ENCODE data around the gene CASP12. TPM values are rescaled to one million over a fixed set of nuclear protein-coding genes. Genes with fewer than 3 reads are reported as not detected.

Gene CASP12
- polyA plus RNA-seq, 2 of the 4 experiments (the other 2 are of a cell fraction) = not detected

- FAIRE-seq (no peak), DNase-seq (ENCODE audit: low read depth in 1 of 2, low spot score in 1 of 2) (no peak), ATAC-seq (no peak)
- TF ChIP-seq KDM1A (IDR thresholded peaks at IDR 0.05; ENCODE audit: low read depth) (no peak), NR3C1 (IDR thresholded peaks at IDR 0.05) (no peak), REST (IDR thresholded peaks at IDR 0.05) (no peak), CHD4 (IDR thresholded peaks at IDR 0.05; ENCODE audit: borderline replicate concordance) (no peak), POLR2AphosphoS2 (conservative IDR thresholded peaks at IDR 0.05; ENCODE audit: low read length) (no peak), TFCP2L1 (CRISPR knock-in tag; IDR thresholded peaks at IDR 0.05) (no peak), MAZ (IDR thresholded peaks at IDR 0.05; ENCODE audit: borderline replicate concordance, low read depth, low read length) (no peak), E2F6 (IDR thresholded peaks at IDR 0.05; ENCODE audit: borderline replicate concordance, low read depth) (no peak), HOXA7 (CRISPR knock-in tag; IDR thresholded peaks at IDR 0.05) (no peak), SREBF2 (IDR thresholded peaks at IDR 0.05) (no peak), TP53 (CRISPR knock-in tag; IDR thresholded peaks at IDR 0.05) (no peak), HEYL (CRISPR knock-in tag; IDR thresholded peaks at IDR 0.05) (no peak), HOXB13 (CRISPR knock-in tag; IDR thresholded peaks at IDR 0.05; ENCODE audit: low read depth) (no peak), NPAS2 (CRISPR knock-in tag; IDR thresholded peaks at IDR 0.05; ENCODE audit: borderline replicate concordance) (no peak), CBX8 (IDR thresholded peaks at IDR 0.05) (no peak), ZSCAN20 (CRISPR knock-in tag; IDR thresholded peaks at IDR 0.05) (no peak), JUNB (IDR thresholded peaks at IDR 0.05) (no peak)
- Histone ChIP-seq H3K9me3 (no peaks in the 10 kb centered on the region), H3K4me2 (no peak overlapping the region), H3K4me3 (no peak overlapping the region), H3K4me1 (no peaks in the 10 kb centered on the region), H3K27ac (no peak overlapping the region)
- ChIA-PET CTCF (no interaction called here), POLR2A (no interaction called here)
- 13% methylated on average over 3 of the region's 3 CpGs for WGBS (ENCODE audit: missing lambda C conversion rate)
These were observed 5.3 kb downstream of the CASP12 start for GRCh38 chr11:104892723-104893511.

- FAIRE-seq (no peak), ATAC-seq (no peak), DNase-seq (ENCODE audit: low read depth in 1 of 2, low spot score in 1 of 2) (no peak)
- no peak overlapping the region for H3K27ac ChIP-seq
- ChIA-PET CTCF (no interaction called here), POLR2A (no interaction called here)
- 54% methylated on average over 4 of the region's 4 CpGs for WGBS (ENCODE audit: missing lambda C conversion rate)
- no peaks in the 10 kb centered on the region for H3K4me1 ChIP-seq
- no peaks in the 10 kb centered on the region for H3K9me3 ChIP-seq
- H3K4me2 ChIP-seq = no peak overlapping the region
- no peak for TF ChIP-seq HOXB5 (CRISPR knock-in tag; IDR thresholded peaks at IDR 0.05)
- H3K4me3 ChIP-seq = no peak overlapping the region
These were observed 7.1 kb downstream of the CASP12 start for GRCh38 chr11:104891135-104891534.

- ChIA-PET POLR2A (no interaction called here), CTCF (no interaction called here)
- Histone ChIP-seq H3K27ac (no peak overlapping the region), H3K9me3 (no peaks in the 10 kb centered on the region), H3K4me1 (no peaks in the 10 kb centered on the region), H3K4me2 (no peak overlapping the region), H3K4me3 (no peak overlapping the region)
- FAIRE-seq (no peak), DNase-seq (ENCODE audit: low read depth in 1 of 2, low spot score in 1 of 2) (no peak), ATAC-seq (no peak)
- WGBS (ENCODE audit: missing lambda C conversion rate) = 75% methylated on average over 2 of the region's 2 CpGs
- TF ChIP-seq CTCF (IDR thresholded peaks at IDR 0.05) (no peak), PHF8 (IDR thresholded peaks at IDR 0.05; ENCODE audit: borderline replicate concordance, low read depth) (no peak), ESRRA (IDR thresholded peaks at IDR 0.05; ENCODE audit: borderline replicate concordance, low read length) (no peak), CBX8 (IDR thresholded peaks at IDR 0.05) (no peak), SREBF2 (IDR thresholded peaks at IDR 0.05) (no peak), HOXB13 (CRISPR knock-in tag; IDR thresholded peaks at IDR 0.05; ENCODE audit: low read depth) (no peak), HOXB5 (CRISPR knock-in tag; IDR thresholded peaks at IDR 0.05) (no peak), RNF2 (IDR thresholded peaks at IDR 0.05; ENCODE audit: borderline replicate concordance, low read depth) (no peak), HOXA7 (CRISPR knock-in tag; IDR thresholded peaks at IDR 0.05) (no peak), EP300 (IDR thresholded peaks at IDR 0.05) (no peak), FOXS1 (CRISPR knock-in tag; IDR thresholded peaks at IDR 0.05) (no peak), E2F6 (IDR thresholded peaks at IDR 0.05; ENCODE audit: borderline replicate concordance, low read depth) (no peak), GATA3 (IDR thresholded peaks at IDR 0.05; ENCODE audit: borderline replicate concordance) (no peak), CEBPB (IDR thresholded peaks at IDR 0.05) (no peak), NFE2L2 (conservative IDR thresholded peaks at IDR 0.05; ENCODE audit: low read length) (no peak), HDAC2 (IDR thresholded peaks at IDR 0.05) (no peak), KDM1A (IDR thresholded peaks at IDR 0.05; ENCODE audit: low read depth) (no peak)
These were observed 14.9 kb downstream of the CASP12 start for GRCh38 chr11:104883342-104883741.
